K562 (cell line): ENCODE data around the gene ABCC9. TPM values are rescaled to one million over a fixed set of nuclear protein-coding genes. Genes with fewer than 3 reads are reported as not detected.
A peak's percentile ranks its signal among the peaks of the same experiment; 100 is the strongest.

ENCODE experiments used
- ATAC-seq: fragments of 200-7000 bp; cut with Tn5 transposase; 3 replicates; pipeline ENCODE4 v1.9.1; 2020; ENCODE audit warnings: moderate library complexity
- BruUV-seq: library from RNA; stranded (reverse); fragments of 400-500 nt; replicated peaks from 2 replicates; lab custom pipeline; 2021; lab: Mats Ljungman, UMichigan
- CTCF ChIA-PET: fragments of 300-600 bp; formaldehyde crosslinking; extraction: SDS; loops from one replicate; lab custom pipeline; 2021; ENCODE audit warnings: low intra/inter-chr PET ratio; lab: Yijun Ruan, JAX
- POLR2A ChIA-PET: fragments of 300-600, 350-650 bp; sonication (Branson Sonifier 250); formaldehyde crosslinking; extraction: SDS; loops from one replicate; lab custom pipeline; 2021; ENCODE audit warnings: antibody characterized with exemption, inconsistent platforms; lab: Yijun Ruan, JAX
- DNase-seq, 4 experiments: peaks; one replicate each; pipeline versions ENCODE4 v3.0.0 to v3.0.0-alpha.2; 2011 to 2018; ENCODE audit warnings: low spot score in 3 of 4, mixed read lengths in 3 of 4; ENCODE audit errors: extremely low read depth in 1 of 4
- FAIRE-seq: peaks from 2 replicates; lab custom pipeline; 2011; peaks lifted over from hg19 to GRCh38; lab: Jason Lieb, UNC
- H2AFZ ChIP-seq: 2 replicates; pipeline ENCODE4 v1.6.0; 2011; ENCODE audit warnings: low read depth, low read length, control low read depth, inconsistent platforms
- H3K27ac ChIP-seq: fragments of 200-600 bp; 3 replicates; pipeline ENCODE4 v1.8.0; 2011; ENCODE audit warnings: low read depth, mild to moderate bottlenecking, control low read depth, inconsistent platforms, low read length, moderate library complexity, mixed read lengths; ENCODE audit errors: extremely low read depth
- H3K27me3 ChIP-seq, 2 experiments: fragments of 300-600 bp in 1 of 2; 2 replicates in 1 of 2; 3 replicates in 1 of 2; pipeline versions ENCODE4 v1.6.0 to v1.8.0; 2011; ENCODE audit warnings: inconsistent platforms in 2 of 2, low read length in 2 of 2, mild to moderate bottlenecking in 1 of 2, mixed read lengths in 1 of 2, moderate library complexity in 1 of 2; ENCODE audit not compliant: control insufficient read depth in 2 of 2, insufficient read depth in 2 of 2
- H3K36me3 ChIP-seq: fragments of 300-600 bp; 3 replicates; pipeline ENCODE4 v1.8.0; 2011; ENCODE audit warnings: mild to moderate bottlenecking, low read length, inconsistent platforms; ENCODE audit not compliant: control insufficient read depth, insufficient read depth
- H3K4me1 ChIP-seq, 2 experiments: fragments of 200-600 bp in 1 of 2; replicated peaks in 1 of 2; 2 replicates in 1 of 2; 3 replicates in 1 of 2; pipeline versions ENCODE4 v1.5.1 to v1.8.0; 2011; ENCODE audit warnings: inconsistent platforms in 2 of 2, low read length in 2 of 2, mild to moderate bottlenecking in 1 of 2, mixed read lengths in 1 of 2, moderate library complexity in 1 of 2; ENCODE audit not compliant: control insufficient read depth in 2 of 2, insufficient read depth in 2 of 2
- H3K4me2 ChIP-seq: 2 replicates; pipeline ENCODE4 v1.6.1; 2011; ENCODE audit warnings: low read length, control low read depth, inconsistent platforms, mixed read lengths; ENCODE audit not compliant: insufficient read depth
- H3K4me3 ChIP-seq: fragments of 200-600 bp; sonication (generic), shearing (Covaris generic); 2 replicates; pipeline ENCODE4 v1.5.1; 2016; ENCODE audit warnings: control low read depth, inconsistent platforms
- H3K79me2 ChIP-seq: fragments of 200-600 bp; 3 replicates; pipeline ENCODE4 v1.8.0; 2011; ENCODE audit warnings: low read length, inconsistent platforms; ENCODE audit not compliant: control insufficient read depth, insufficient read depth
- H3K9ac ChIP-seq, 2 experiments: 2 replicates each; pipeline versions ENCODE4 v1.6.0 to v1.6.1; 2011; ENCODE audit warnings: low read depth in 2 of 2, low read length in 2 of 2, control low read depth in 1 of 2, inconsistent platforms in 1 of 2, mild to moderate bottlenecking in 1 of 2, mixed read lengths in 1 of 2; ENCODE audit not compliant: insufficient read depth in 1 of 2
- H3K9me1 ChIP-seq: one replicate; pipeline ENCODE4 v1.6.0; 2011; ENCODE audit warnings: inconsistent platforms, mild to moderate bottlenecking, low read length, moderate library complexity; ENCODE audit not compliant: control insufficient read depth, insufficient read depth
- H3K9me3 ChIP-seq: replicated peaks from 2 replicates; pipeline ENCODE4 v1.5.1; 2011; ENCODE audit warnings: low read depth, low read length, inconsistent platforms; ENCODE audit not compliant: control insufficient read depth, insufficient read depth
- H4K20me1 ChIP-seq: replicated peaks from 2 replicates; pipeline ENCODE4 v1.6.1; 2011; ENCODE audit warnings: low read length, inconsistent platforms, mixed read lengths; ENCODE audit not compliant: control insufficient read depth, insufficient read depth
- CCNT2 ChIP-seq: IDR thresholded peaks from 2 replicates; pipeline ENCODE4 v1.6.1; 2011; ENCODE audit warnings: borderline replicate concordance, low read depth, mild to moderate bottlenecking, moderate library complexity, mixed read lengths, low read length; ENCODE audit not compliant: insufficient read length; ENCODE audit errors: extremely low read depth
- ELF1 ChIP-seq: fragments of 200-800 bp; sonication (Bioruptor generic); IDR thresholded peaks from 2 replicates; pipeline ENCODE4 v1.6.1; 2016; ENCODE audit warnings: missing genetic modification characterization, missing compliant biosample characterization
- HDAC3 ChIP-seq: fragments of 450-650 bp; IDR thresholded peaks from 2 replicates; pipeline ENCODE4 v1.6.1; 2018; ENCODE audit warnings: borderline replicate concordance, mild to moderate bottlenecking, moderate library complexity; ENCODE audit not compliant: partially characterized antibody
- ILF3 ChIP-seq: fragments of 450-650 bp; IDR thresholded peaks from 2 replicates; pipeline ENCODE4 v1.6.1; 2018; ENCODE audit warnings: antibody characterized with exemption, mild to moderate bottlenecking, moderate library complexity, borderline replicate concordance
- MEIS2 ChIP-seq: fragments of 450-650 bp; IDR thresholded peaks from 2 replicates; pipeline ENCODE4 v1.6.1; 2014; ENCODE audit warnings: mild to moderate bottlenecking; ENCODE audit not compliant: partially characterized antibody
- MTA1 ChIP-seq: fragments of 450-650 bp; IDR thresholded peaks from 2 replicates; pipeline ENCODE4 v1.6.1; 2017; ENCODE audit warnings: borderline replicate concordance
- PTRF ChIP-seq: fragments of 450-650 bp; IDR thresholded peaks from 2 replicates; pipeline ENCODE4 v1.6.1; 2016; ENCODE audit warnings: mild to moderate bottlenecking, missing genetic modification characterization, missing compliant biosample characterization
- RBM34 ChIP-seq: fragments of 200-400 bp; formaldehyde crosslinking; IDR thresholded peaks from 2 replicates; pipeline ENCODE4 v1.6.1; 2018; ENCODE audit warnings: low read length, borderline replicate concordance; ENCODE audit not compliant: insufficient read depth
- SMARCA4 ChIP-seq: fragments of 450-650 bp; IDR thresholded peaks from 2 replicates; pipeline ENCODE4 v1.6.1; 2016
- SMARCE1 ChIP-seq: fragments of 450-650 bp; IDR thresholded peaks from 2 replicates; pipeline ENCODE4 v1.7.1; 2016; ENCODE audit warnings: mild to moderate bottlenecking
- TOE1 ChIP-seq, 2 experiments: fragments of 450-650 bp in 1 of 2; sonication (generic) in 1 of 2; formaldehyde crosslinking in 1 of 2; IDR thresholded peaks; 2 replicates each; pipeline versions ENCODE4 v1.7.1 to v1.8.0; 2016 to 2022; ENCODE audit warnings: borderline replicate concordance in 2 of 2, mild to moderate bottlenecking in 2 of 2, antibody characterized with exemption in 1 of 2, inconsistent platforms in 1 of 2, low read depth in 1 of 2, missing genetic modification reagents in 1 of 2, moderate library complexity in 1 of 2
- TRIM24 ChIP-seq, 2 experiments: fragments of 450-650 bp; IDR thresholded peaks; 2 replicates each; pipeline ENCODE4 v1.6.1; 2016
- ZC3H4 ChIP-seq: sonication (generic); formaldehyde crosslinking; IDR thresholded peaks from 2 replicates; pipeline ENCODE4 v1.9.0; 2021; ENCODE audit warnings: missing genetic modification reagents, borderline replicate concordance
- ZKSCAN3 ChIP-seq: fragments of 250-450 bp; sonication (Bioruptor Pico); IDR thresholded peaks from 2 replicates; pipeline ENCODE4 v1.4.0; 2020
- WGBS: fragments of 100-300 bp; shearing (Covaris generic); methylation state at CpG from one replicate; pipeline ENCODE4 v1.1.6; 2016; ENCODE audit warnings: low coverage, mixed read lengths; ENCODE audit not compliant: insufficient coverage; ENCODE audit errors: missing lambda C conversion rate; 5-methylcytosine and 5-hydroxymethylcytosine counted together
- in situ Hi-C: fragments of 300-500 bp; cut with MboI; formaldehyde crosslinking; loops from 4 replicates; pipeline ENCODE4 v1.15.0; 2018; ENCODE audit warnings: inconsistent platforms, mixed read lengths
- intact Hi-C: fragments of 100-400 bp; cut with micrococcal nuclease; formaldehyde crosslinking; loops from 2 replicates; pipeline ENCODE4 v1.14.2; 2022
- polyA plus RNA-seq, 8 experiments: library from polyadenylated mRNA; depleted of rRNA in 4 of 8; stranded (reverse) in 5 of 8; unstranded in 3 of 8; fragments of >200 nt; fragmentation: Nextera tagmentation in 2 of 8; fragmentation: Illumina TruSeq in 1 of 8; extraction: Ambion mirVana in 2 of 8; extraction: Trizol in 1 of 8; gene quantifications; 2 replicates each; pipeline versions ENCODE4 v1.2.1 to v1.2.3, GENCODE V29; 2011 to 2014; ENCODE audit warnings: inconsistent platforms in 1 of 8, missing spikeins in 1 of 8
- total RNA-seq, 7 experiments: library from RNA; depleted of rRNA in 6 of 7; stranded (reverse); fragments of >200 nt in 6 of 7; fragmentation: Illumina TruSeq in 2 of 7; extraction: Trizol in 2 of 7; gene quantifications; 2 replicates each; pipeline versions ENCODE4 v1.2.1 to v1.2.3, GENCODE V29; 2011 to 2021; ENCODE audit warnings: low replicate concordance in 1 of 7
- TF ChIP-seq, protein P1 (sequence below): sonication (generic); formaldehyde crosslinking; IDR thresholded peaks from 2 replicates; pipeline ENCODE4 v1.8.1; 2023; ENCODE audit warnings: mild to moderate bottlenecking, missing genetic modification reagents
- TF ChIP-seq, protein P2 (sequence below): fragments of 250-450 bp; sonication (Bioruptor Pico); IDR thresholded peaks from 2 replicates; pipeline ENCODE4 v1.8.0; 2021; ENCODE audit warnings: mild to moderate bottlenecking, moderate library complexity

ABCC9 gene
- total and polyA plus RNA-seq, 9 of the 15 experiments (the other 6 are each of a cell fraction or from before 2014, with no cell fraction given) = 0.05 to 0.40 (median 0.18) TPM

DNA sequence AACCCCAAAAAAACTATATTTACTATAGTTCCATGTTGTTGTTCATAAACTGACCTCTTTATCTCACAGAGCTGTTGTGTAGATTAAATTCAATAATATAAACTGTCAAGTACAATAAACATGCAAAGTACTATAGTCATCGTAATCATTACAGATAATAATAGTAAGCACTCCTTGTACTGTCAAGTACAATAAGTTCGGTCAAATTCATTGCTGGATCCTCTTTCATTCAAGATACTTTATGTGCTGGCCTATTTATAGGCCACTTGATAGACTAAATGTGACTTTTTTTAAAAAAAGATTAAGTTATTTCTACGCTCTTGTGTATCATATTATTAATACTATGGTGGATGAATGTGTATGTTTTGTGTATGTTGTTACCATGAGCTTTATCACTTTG, 127.5 kb downstream of the ABCC9 start:
- Histone ChIP-seq H3K27ac (no peak overlapping the region), H3K9ac (no peak overlapping the region), H4K20me1 (no peaks in the 10 kb centered on the region), H3K27me3 (no peaks in the 10 kb centered on the region), H3K36me3 (no peaks in the 10 kb centered on the region), H3K9me3 (no peaks in the 10 kb centered on the region), H3K79me2 (no peaks in the 10 kb centered on the region), H3K9me1 (no peaks in the 10 kb centered on the region), H2AFZ (no peak overlapping the region), H3K4me3 (no peak overlapping the region), H3K4me1 (no peaks in the 10 kb centered on the region), H3K4me2 (no peak overlapping the region)
- intact Hi-C loops (no loop called here), in situ Hi-C loops (no loop called here)
- WGBS = 15% methylated on average over 3 of the region's 3 CpGs
- TF ChIP-seq TOE1 (IDR thresholded peaks at IDR 0.05; ENCODE audit: borderline replicate concordance) (no peak), TOE1 (CRISPR knock-in tag; IDR thresholded peaks at IDR 0.05; ENCODE audit: borderline replicate concordance, low read depth) (no peak), ILF3 (no peak), MTA1 (no peak), RBM34 (no peak), PTRF (tag) (no peak), ZC3H4 (CRISPR knock-in tag) (no peak)
- ChIA-PET POLR2A (no interaction called here), CTCF (no interaction called here)
- no peak for ATAC-seq
- no peak for DNase-seq
- no peak for FAIRE-seq
- BruUV-seq = no TSS peak

DNA sequence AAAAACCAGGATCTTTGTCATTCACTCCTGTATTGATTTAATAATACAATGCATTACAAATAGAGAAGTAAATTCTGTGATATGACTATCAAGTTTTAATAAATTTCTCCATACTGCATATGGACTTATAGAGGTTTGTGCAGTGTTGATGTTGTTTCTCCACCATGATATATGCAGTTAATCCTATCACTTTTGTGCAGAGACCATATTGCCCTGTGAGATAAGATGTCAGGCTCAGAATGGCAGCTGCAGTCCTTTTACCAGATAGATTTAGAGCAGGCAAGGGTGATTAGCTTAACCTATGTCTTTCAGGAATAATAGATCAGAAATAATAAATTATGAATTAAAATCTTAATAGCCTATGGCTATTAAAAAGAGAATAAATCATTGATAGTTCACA, 128.1 kb downstream of the ABCC9 start:
- no TSS peak for BruUV-seq
- H3K4me2 ChIP-seq = no peak overlapping the region
- ChIA-PET CTCF (no interaction called here), POLR2A (no interaction called here)
- no peaks in the 10 kb centered on the region for H3K9me1 ChIP-seq
- FAIRE-seq (no peak), ATAC-seq (peak; percentile 72), DNase-seq (peak; percentile 23 to 63 (median 41))
- no peak overlapping the region for H3K9ac ChIP-seq
- H3K27me3 ChIP-seq = no peaks in the 10 kb centered on the region
- H3K27ac ChIP-seq = no peak overlapping the region
- no peaks in the 10 kb centered on the region for H3K4me1 ChIP-seq
- H3K4me3 ChIP-seq = no peak overlapping the region
- no peak overlapping the region for H2AFZ ChIP-seq
- in situ Hi-C loops (no loop called here), intact Hi-C loops (no loop called here)
- H4K20me1 ChIP-seq = no peaks in the 10 kb centered on the region
- H3K9me3 ChIP-seq = no peaks in the 10 kb centered on the region
- no peaks in the 10 kb centered on the region for H3K36me3 ChIP-seq
- H3K79me2 ChIP-seq = no peaks in the 10 kb centered on the region
- TF ChIP-seq, protein P1, sequence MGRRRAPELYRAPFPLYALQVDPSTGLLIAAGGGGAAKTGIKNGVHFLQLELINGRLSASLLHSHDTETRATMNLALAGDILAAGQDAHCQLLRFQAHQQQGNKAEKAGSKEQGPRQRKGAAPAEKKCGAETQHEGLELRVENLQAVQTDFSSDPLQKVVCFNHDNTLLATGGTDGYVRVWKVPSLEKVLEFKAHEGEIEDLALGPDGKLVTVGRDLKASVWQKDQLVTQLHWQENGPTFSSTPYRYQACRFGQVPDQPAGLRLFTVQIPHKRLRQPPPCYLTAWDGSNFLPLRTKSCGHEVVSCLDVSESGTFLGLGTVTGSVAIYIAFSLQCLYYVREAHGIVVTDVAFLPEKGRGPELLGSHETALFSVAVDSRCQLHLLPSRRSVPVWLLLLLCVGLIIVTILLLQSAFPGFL (CRISPR knock-in tag) = no peak
- TF ChIP-seq TRIM24 (IDR thresholded peaks at IDR 0.05) (peak; percentile 78 to 83), HDAC3 (peak; percentile 35), ELF1 (no peak), ZKSCAN3 (no peak), SMARCA4 (peak; percentile 73), MEIS2 (peak; percentile 77), SMARCE1 (peak; percentile 63; the same call in 1 of the 2 replicates), CCNT2 (peak; percentile 46)
- TF ChIP-seq, protein P2, sequence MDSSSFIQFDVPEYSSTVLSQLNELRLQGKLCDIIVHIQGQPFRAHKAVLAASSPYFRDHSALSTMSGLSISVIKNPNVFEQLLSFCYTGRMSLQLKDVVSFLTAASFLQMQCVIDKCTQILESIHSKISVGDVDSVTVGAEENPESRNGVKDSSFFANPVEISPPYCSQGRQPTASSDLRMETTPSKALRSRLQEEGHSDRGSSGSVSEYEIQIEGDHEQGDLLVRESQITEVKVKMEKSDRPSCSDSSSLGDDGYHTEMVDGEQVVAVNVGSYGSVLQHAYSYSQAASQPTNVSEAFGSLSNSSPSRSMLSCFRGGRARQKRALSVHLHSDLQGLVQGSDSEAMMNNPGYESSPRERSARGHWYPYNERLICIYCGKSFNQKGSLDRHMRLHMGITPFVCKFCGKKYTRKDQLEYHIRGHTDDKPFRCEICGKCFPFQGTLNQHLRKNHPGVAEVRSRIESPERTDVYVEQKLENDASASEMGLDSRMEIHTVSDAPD (CRISPR knock-in tag) = no peak
